ENCODE results near the gene NR1H3.

DNA sequence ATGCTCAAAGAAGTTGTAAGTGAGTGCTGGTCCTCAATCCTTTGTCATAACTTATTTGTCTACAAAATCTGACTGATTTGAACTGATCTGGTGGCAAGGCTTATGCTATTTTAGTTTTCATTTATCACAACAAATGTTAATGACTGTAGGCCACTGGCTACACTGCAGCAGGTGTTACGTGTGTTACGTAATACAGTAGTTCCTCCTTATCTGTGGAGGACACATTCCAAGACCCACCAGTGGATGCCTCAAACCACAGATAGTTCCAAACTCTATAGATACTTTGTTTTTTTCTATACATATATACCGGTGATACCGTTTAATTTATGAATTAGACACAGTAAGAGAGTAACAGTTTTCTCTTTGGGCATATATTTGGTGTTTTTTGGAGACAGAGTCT is 19.1 kb downstream of the NR1H3 start:
- TF ChIP-seq, protein P1, sequence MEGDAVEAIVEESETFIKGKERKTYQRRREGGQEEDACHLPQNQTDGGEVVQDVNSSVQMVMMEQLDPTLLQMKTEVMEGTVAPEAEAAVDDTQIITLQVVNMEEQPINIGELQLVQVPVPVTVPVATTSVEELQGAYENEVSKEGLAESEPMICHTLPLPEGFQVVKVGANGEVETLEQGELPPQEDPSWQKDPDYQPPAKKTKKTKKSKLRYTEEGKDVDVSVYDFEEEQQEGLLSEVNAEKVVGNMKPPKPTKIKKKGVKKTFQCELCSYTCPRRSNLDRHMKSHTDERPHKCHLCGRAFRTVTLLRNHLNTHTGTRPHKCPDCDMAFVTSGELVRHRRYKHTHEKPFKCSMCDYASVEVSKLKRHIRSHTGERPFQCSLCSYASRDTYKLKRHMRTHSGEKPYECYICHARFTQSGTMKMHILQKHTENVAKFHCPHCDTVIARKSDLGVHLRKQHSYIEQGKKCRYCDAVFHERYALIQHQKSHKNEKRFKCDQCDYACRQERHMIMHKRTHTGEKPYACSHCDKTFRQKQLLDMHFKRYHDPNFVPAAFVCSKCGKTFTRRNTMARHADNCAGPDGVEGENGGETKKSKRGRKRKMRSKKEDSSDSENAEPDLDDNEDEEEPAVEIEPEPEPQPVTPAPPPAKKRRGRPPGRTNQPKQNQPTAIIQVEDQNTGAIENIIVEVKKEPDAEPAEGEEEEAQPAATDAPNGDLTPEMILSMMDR (IDR thresholded peaks at IDR 0.05) = no peak
- TF ChIP-seq POLR2A (IDR thresholded peaks at IDR 0.05) = no peak

Measured in Peyer's patch (tissue), 4 donors.